Neural progenitor cell (in vitro differentiated cells): ENCODE data around the gene TOMM22.

Source experiments
- CTCF ChIP-seq: fragments of 200-600 bp; sonication (generic); IDR thresholded peaks from 2 replicates; pipeline ENCODE4 v1.5.1; 2017; ENCODE audit warnings: antibody characterized with exemption, mild to moderate bottlenecking
- EZH2 ChIP-seq: fragments of 200-600 bp; sonication (generic); IDR thresholded peaks from 2 replicates; pipeline ENCODE4 v1.6.1; 2017; ENCODE audit warnings: antibody characterized with exemption, mild to moderate bottlenecking, moderate library complexity

GRCh38 chr22:38733724-38734381, 52.1 kb downstream of the TOMM22 start:
- TF ChIP-seq CTCF (no peak), EZH2 (no peak)
